SW480 (cell line): ENCODE measurements around the gene TSPAN12.
"Not testable (repeated sequence)": the region's sequence is repeated elsewhere in the genome, so short reads cannot be mapped to it uniquely, and the experiment has no call there.

Source experiments
- DNase-seq: peaks from one replicate; pipeline ENCODE4 v3.0.0-alpha.2; 2016; ENCODE audit warnings: low spot score

Gene TSPAN12

DNA sequence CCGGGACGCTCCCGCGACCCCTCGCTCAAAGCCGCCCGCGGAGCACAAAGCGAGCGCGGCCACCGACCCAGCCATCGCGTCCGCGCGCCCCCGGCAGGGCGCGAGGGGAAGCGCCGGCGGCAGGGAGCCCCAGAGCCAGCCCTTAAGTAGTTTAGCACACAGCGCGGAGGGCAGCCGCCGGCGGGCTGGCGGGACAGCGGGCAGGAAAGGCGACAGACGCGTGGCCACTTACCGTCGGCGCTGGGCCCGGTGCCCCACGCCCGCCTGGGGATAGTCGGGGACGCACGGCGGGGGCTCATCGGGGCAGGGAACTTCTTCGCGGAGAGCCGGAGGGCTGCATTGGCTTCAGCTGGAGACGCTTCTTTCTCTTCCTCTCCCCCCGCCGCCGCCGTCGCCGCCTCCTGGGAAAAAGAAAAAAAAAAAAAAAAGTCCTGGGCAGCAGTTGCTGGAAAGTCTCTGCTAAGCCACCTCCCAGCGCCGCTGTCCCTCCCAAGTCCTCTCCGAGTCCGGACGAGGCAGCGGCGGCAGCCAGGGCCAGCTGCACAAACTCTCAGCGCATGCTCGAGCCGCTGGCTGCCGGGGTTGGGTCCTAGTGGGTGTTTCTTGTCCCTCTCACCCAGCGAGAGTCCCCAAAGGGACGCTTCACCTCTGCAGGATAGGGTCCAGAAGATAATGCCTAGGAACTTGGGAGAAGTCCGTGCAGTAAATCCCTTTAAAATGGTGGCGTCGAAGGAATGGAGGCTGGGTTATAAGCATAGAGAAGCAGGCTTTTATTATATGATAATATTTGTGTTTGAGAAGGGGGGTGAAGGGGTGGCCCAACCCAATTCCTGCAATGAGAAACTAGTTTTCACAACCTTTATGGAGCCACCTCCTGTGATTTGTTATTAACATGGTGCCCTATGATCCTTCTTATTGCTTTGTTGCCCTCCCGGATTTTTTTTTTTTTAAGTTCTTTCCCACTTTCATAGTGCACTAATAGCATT lies at the start of gene TSPAN12:
TSS of gene TSPAN12 (minus strand) at position 557 of the 986 bp plus-strand sequence. CDS start 1,381 bp downstream, outside the sequence.
- DNase-seq, result peak; percentile 88

DNA sequence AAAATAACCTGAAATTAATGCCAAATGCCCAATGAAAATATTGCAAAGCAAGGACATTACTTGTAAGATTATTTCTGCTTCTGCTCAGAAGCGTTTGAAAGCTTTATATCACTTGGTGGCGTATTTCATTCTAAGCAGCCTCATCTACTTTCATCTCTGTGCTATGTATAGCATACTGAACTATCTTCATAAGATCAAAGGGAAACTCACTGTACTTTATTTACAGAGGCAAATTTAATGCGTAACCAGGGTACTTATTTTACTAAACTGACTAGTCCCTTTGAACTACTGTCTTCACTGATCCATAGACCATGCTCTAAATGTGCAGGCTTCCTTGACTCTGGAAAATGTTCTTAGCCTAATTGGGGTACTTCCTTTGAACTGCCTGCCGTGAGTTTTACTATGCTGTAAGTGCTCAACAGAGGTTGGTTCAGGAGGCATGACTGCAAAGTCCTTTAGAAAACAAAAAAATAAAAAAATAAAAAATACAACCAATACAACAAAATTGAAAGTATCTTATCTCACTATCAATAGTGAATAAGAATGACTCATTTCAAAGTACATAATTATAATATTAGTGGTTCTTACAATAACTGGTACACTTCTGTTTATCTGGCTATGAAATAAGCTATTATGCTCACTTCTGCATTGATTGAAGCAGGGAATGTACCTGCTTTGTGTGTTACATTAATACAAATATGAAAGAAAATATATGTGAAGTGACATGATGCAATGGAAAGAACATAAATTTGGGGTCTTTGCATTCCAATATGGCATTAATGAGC lies 41.0 kb upstream of the TSPAN12 start:
- peak; percentile 88 for DNase-seq

- DNase-seq, result not testable (repeated sequence)
These were observed 37.3 kb upstream of the TSPAN12 start for GRCh38 chr7:120895253-120895652.

DNA sequence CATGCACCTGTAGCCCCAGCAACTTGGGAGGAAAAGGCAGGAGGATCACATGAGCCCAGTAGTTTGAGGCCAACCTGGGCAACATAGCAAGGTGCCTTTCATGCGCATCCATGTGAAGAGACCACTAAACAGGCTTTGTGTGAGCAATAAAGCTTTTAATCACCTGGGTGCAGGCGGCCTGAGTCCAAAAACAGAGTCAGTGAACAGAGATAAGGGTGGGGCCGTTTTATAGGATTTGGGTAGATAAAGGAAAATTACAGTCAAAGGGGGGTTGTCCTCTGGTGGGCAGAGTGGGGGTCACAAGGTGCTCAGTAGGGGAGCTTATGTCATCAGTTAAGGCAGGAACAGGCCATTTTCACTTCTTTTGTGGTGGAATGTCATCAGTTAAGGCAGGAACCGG lies 27.7 kb upstream of the TSPAN12 start:
- not testable (repeated sequence) for DNase-seq

DNA sequence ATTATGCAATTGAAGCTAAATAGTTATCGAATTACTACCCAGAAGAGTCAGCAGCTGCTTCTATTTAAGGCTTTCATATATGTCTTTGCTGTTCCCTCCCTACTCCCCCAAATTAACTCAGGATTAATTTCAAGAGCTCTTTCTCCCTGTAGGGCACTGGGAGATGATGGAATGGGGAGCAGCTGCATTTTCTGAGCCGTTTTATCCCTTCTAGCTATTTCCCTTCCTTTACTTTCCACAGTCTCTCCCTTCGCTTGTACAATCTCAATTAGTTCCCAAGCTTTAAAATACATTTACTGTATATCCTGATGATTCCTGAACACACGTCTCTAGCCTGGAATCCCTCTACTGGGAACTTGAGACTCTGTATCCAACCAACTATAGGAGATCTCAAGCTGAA lies 19.8 kb upstream of the TSPAN12 start:
- DNase-seq, result no peak

DNA sequence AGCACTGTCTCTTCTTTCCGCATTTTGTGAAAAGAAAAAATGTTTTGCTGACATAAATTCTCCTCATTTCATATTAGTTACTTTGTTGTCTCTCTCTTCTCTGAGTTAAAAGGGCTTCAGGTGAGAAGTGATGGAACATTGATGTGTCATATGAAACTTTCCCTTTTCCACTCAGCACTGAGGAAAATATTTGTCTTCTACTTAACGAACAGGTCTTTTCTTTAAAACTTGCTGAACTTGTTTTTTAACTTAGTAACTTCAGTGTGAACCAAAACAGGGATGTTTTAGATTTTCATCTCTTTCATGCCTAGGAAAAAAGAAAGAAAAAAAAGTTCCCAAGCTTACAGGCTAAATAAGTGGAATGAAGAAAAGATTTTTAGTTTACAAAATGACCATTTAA lies 19.0 kb upstream of the TSPAN12 start:
- DNase-seq, result no peak

DNA sequence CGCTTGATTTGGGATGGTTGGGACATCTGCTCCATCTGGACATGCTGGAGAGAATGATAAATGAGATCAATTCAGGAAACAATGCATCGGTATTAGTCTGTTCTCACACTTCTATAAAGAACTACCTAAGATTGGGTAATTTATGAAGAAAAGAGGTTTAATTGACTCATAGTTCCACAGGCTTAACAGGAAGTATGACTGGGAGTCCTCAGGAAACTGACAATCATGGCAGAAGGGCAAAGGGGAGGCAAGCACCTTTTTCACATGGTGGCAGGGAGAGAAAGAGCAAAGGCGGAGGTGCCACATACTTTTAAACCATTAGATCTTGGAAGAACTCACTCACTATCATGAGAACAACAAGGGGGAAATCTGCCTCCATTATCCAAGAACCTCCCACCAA lies 16.8 kb upstream of the TSPAN12 start:
- DNase-seq, result no peak

GRCh38 chr7:120874016-120874415 lies 16.1 kb upstream of the TSPAN12 start:
- no peak for DNase-seq

DNA sequence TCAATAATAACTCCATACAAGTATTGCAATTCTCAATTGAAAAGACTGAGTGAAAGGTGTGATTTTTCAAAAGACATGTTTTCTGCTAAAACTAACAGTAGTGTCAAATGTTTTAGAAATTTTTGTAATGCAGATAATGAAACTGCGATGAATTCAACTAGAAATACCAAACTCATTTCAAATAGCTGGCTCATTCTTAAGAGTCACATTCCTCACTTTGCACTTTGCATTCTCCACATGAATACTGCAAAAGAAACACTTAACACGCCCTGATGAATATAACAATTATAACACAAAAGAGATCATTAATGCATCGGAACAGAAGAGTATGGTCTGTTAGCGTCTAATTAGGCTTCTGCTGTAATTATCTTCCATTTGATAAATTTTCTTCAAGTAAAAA lies 15.5 kb upstream of the TSPAN12 start:
- DNase-seq, result no peak

DNA sequence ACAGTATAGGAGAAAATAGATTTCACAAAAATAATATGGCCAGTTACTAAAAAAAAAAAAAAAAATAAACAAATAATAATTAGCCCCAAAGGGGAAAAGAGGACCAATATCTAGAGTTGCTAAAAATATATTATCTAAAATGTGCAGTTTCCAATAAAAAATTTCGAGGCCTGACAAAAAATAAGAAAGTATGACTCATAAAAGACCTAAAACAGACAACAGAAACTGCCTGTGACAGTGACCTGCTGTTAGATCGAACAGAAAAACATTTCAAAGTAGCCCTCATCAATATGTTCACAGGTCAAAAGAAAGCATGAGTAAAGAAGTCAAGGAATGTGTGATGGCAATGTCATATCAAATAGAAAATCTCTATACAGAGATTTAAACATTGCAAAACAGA lies 11.8 kb upstream of the TSPAN12 start:
- DNase-seq, result no peak

DNA sequence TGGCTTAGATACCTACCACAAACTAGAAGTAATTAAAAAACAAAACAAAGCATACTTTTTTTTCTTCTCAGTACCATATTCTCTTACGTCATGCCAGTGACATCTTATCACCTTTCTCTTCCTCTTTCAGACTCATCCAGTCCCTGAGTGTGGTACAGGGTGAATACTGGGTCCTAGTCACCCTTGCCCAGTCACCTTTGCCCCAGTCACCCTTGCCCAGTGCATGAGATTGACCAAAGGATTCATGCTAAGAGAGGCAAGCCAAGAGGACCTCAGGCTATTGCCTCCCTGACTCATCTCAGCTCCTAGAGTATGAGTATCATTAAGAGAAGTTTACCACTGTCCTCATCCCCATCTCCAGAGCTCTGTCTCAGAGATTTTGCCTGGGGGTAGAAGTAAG lies 10.0 kb upstream of the TSPAN12 start:
- no peak for DNase-seq

DNA sequence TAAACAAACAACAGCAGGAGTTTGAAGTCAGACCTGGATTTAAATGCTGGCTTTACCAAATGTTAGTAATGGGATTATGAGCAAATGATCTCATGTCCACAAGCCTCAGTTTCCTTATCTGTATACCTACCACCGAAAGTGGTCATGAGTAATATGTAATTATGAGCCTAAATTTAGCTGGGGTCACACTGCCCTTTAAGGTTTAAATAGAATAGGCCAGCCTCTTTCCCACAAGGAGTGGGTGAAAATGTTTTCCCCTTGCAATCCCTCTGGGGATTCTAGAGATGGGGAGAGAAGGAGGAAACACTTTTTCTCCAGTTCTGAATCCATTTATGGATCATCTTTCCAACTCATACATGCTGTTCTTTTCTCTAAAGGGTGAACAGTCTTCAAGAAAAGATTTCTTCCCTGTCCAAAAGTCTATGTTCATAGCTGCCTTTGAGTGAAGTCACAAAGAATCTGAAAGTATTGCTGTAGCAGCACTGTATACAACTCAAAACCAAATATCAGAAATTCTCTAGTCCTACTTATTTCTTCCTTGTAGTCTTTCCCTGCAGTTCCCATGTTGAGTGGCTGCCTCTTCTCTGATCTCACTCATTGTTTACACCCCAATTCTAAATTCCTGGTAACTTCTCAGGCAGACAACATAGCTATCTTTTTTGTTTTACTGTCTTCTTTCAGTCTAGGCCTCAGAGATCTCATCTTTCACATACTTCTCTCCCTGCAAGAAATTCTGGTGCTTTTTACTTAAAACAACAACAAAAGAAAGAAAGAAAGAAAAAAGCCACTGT lies 7.4 kb upstream of the TSPAN12 start:
- DNase-seq, result no peak

DNA sequence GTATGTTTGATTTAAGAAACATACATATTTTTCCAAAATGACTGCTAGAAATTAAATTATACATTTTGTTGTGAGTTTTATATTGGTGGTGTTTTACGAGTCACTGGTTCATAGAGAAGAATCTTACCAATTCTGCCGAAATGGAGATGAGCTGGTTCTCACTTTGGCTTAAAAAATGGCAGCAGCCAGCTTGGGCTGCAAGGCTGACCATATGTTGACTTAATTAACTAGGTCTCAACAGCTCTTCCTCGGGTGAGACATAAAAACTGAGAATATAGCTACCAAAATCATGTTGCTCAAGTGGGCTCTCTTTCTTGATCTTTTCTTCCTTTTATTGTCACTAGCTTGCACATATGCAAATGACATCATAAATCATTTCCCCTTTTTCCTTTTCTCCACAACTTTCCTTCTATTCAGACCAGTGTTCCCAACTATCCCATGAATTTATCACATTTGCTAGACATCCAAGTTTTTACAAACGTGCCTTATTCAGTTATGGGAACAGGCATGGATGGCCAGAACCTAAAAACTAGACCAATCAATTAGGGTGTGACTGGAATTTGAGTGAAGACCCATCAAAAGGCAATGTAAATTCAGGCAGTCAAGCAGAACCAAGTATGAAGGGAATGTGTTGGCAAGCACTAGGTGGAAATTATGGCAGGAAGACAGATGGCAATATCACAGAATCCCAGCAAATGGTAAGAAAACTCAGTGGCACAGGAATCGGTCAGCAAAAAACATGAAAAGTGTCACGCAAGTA lies 6.4 kb upstream of the TSPAN12 start:
- DNase-seq, result no peak

GRCh38 chr7:120862987-120863590 lies 5.1 kb upstream of the TSPAN12 start:
- DNase-seq, result no peak

DNA sequence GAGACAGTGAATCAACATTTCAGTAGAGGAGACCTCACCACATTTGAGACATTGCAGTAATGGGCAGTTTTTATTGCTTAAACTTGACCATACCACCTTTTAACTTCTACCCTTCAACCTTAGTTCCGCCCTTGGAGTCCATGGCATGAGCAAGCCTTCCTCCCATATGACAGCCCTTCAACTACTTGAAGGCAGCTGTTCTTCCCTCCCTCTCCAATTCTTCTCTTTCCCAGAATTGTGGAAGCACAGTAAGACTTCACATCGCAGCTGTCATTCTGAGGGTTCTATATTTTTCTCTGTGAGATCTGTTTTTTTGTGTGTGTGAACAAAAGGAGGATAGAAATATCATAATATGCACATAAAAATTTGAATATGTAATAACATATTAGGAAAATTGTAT lies 2.2 kb upstream of the TSPAN12 start:
- no peak for DNase-seq

DNA sequence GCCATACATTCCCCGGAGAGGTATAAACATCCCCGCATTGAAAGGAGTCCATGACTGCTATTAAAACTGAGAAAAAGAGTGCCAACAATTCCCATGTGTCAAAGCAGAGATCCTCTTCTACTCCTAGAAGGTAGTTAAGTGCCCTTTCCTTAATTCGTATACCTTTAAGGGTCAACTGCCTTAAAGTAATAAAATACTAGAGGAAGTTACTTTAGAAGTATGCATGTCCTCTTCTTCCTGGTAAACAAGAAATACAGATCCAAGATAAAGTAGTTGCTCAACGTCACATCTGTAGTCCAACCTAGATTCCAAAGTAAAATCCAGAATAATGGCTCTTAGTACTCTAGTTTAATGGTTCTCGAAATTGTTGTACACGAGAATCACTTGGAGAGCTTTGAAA lies 1.5 kb upstream of the TSPAN12 start:
- no peak for DNase-seq

DNA sequence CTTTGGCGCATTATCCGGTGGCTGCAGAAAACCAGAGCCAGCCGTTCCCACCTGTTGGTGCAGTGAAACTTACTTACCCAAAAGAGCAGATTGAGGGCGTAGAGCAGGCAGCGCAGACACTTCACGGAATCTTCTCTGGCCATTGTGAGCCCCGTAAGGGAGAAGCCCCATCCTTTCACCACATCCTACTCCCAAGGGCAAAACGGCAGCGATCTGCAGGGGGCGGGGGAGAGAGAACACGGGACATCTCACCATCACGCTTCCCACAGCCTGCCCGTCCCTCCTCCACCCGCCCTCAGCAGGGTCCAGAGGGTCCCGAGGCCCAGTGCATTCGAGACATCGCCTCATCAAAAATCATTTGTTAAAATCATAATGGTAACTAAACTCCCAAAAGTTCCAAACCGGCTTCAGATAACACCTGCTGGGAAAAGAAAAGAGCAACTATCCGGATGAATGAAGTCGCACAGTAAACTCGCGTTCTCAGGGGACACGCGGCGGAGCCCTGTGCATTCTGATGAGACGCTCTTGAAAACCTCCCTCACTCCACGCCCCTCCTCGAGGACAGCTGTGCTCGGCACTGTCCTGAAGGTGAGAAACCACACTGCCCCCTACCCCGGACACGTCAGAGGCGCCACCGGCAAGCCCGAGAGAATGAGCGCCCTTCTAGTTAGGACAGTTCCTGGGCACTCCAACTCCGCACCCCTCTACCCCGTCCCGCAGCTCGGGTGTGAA lies 1.2 kb downstream of the TSPAN12 start:
- peak; percentile 56 for DNase-seq

DNA sequence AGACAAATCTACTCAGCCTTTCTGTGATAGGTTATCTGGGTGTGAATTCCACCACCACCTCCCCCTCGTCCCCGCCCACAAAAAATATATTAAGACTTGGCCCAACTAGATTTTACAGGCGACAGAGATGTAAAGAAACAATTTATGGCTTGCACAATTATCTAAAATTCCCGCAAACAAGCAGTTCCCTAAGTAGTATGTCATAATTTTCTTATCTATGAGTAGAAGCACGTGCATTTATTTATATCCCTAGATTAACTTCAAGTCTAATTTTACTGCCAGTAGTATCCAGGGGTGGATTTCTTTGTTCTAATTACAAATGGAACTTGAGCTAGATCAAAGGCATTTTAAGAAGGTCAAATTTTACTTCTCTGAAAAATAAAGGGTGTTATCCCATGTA lies 1.7 kb downstream of the TSPAN12 start:
- no peak for DNase-seq

GRCh38 chr7:120852700-120853099 lies 5.2 kb downstream of the TSPAN12 start:
- DNase-seq, result no peak

GRCh38 chr7:120843109-120843508 lies 14.8 kb downstream of the TSPAN12 start:
- no peak for DNase-seq
